Smooth muscle cell of the brain vasculature (primary cell): ENCODE data around the gene ACSBG1.

ENCODE experiments used
- DNase-seq: peaks from one replicate; pipeline ENCODE4 v3.0.0-alpha.2; 2012; ENCODE audit warnings: low read depth, low spot score

ACSBG1 gene, protein sequence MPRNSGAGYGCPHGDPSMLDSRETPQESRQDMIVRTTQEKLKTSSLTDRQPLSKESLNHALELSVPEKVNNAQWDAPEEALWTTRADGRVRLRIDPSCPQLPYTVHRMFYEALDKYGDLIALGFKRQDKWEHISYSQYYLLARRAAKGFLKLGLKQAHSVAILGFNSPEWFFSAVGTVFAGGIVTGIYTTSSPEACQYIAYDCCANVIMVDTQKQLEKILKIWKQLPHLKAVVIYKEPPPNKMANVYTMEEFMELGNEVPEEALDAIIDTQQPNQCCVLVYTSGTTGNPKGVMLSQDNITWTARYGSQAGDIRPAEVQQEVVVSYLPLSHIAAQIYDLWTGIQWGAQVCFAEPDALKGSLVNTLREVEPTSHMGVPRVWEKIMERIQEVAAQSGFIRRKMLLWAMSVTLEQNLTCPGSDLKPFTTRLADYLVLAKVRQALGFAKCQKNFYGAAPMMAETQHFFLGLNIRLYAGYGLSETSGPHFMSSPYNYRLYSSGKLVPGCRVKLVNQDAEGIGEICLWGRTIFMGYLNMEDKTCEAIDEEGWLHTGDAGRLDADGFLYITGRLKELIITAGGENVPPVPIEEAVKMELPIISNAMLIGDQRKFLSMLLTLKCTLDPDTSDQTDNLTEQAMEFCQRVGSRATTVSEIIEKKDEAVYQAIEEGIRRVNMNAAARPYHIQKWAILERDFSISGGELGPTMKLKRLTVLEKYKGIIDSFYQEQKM

DNA sequence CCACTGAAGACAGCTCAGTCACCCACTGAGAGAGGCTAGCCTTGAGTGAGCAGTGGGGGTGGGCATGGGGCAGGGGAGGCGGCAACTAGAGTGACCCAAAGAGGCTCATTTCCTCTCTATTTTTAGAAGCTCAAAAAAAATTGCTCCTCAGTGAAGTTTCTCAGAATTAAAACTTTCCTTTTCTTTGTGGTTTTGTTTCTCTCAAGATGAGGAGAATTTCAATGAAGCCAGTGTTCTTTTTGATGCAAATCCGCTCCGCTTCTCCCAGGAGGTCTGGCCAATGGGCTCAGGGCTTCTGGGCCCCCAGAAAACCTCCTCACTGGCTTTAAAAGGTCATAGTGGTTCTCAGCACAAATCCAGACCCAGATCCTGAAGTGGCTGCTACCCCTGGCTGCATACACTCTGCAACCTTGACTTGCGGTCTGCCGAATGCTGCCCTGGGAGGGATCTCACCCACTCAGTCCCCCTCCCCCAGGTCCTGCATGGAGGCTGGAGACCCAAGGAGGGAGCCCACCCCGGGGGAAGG, at the start of gene ACSBG1:
Gene ACSBG1 (minus strand): TSS at position 51 of the 526 bp plus-strand sequence. CDS start 64 bp downstream, outside the sequence.
- DNase-seq, result no peak

DNA sequence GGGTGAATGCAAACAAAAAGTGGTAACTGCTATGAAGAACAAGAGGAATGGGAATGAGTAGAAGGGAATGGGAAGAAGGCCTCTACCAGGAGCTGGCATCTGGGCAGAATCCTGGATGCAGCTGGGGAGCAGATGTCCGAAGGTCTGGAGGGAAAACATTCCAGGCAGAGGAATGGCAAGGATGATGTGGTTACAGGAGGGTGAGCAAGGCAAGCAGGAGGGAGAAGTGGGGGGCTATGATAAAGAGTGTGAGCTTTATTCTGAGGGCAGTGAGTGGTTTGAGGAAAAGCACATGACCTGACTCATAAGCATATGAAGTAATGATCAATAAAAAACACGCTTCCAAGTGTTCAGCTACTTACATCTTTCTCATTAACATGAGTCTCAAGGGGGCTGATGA, 48.0 kb upstream of the ACSBG1 start:
- no peak for DNase-seq

DNA sequence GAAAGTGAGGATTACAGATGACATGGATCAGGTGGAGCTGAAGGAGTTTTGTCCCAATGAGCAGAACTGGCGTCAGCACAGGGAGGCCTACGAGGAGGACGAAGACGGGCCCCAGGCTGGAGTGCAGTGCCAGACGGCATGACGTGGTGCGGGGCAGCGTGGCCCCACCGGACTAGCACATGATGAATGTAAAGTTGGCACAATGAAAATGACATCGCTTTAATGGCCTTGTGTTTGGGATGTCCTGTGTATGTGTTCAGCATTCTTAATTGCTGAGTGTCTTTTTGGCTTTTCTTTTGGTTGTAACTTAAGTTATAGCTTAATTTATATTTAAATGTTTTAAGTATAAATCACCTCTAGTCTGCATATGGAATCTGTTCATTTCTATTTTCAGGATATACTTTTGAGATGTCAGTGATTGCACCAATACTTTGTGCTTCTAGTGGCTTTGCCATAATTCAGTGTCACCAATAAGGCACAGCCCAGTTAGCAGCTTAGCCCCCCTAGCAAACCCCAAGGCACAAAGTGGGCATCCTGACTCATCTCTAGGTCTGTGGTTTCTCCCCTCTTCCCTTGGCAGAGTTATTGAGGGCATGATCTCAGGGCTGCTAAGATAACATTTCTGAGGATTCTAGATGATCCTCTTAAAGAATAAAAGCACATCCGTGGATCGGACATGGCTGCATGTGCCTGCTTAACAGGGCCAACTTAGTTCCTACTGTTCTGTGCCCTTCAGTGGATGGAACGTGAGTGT, 46.1 kb upstream of the ACSBG1 start:
- no peak for DNase-seq

DNA sequence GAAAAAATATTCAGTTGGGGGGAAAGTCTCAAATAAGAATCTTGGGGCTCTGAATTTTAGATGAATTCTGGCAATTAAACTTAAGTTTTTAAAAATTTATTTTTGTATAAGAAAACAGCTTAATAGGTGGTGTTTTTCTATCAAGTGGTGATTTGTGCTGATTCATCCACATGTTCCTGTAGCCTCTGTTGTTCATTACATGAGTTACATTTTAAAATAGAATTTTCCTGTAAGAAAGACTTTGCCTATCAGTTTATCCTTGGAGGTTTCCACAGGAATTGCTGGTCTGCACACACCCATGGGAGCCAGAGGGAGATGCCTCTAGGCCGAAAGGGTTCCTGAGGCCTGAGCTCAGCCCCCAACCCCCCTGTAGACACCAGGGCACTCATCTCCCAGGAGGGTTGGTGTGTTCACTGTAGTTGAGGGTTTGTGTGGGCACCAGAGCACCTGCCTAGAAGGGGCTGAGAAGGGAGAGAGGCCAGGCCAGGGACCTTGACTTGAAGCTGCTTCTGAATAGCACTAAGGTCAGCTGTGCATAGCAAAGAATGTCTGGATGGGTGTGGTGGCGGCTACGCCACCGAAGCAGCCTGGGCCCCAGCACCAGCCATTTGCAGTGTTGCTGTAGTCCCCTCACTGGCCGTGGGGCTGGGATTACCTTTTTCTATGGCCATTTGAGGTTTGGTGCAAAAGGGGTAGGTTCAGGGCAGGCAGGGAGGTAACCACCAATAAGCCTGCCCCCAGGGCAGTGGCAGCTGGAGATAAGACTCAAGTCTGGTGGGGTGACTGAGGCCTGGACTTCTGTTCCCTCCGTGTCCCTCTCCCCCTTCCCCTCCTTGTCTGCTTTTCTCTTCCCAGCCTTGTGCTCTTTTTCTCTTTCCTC, 41.9 kb upstream of the ACSBG1 start:
- DNase-seq, result no peak

DNA sequence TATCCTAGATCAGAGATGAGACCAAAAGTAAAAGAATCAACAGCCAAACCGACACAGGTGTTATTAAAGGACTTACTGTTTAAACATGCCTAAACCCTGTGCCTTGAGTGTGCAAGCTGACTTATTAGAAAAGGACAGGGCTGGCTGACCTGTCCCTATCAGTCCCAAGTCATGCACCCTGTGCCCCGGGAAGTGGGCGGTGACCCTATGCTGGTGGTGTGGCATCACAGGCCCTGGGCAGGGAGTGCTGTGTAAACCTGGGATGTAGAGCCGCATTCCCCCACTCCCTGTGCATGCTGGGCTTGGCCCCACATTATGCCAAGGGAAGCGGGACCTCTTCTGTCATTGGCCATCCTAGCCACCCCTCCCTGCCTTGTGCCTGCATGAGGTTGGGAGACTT, 40.6 kb upstream of the ACSBG1 start:
- DNase-seq, result no peak

DNA sequence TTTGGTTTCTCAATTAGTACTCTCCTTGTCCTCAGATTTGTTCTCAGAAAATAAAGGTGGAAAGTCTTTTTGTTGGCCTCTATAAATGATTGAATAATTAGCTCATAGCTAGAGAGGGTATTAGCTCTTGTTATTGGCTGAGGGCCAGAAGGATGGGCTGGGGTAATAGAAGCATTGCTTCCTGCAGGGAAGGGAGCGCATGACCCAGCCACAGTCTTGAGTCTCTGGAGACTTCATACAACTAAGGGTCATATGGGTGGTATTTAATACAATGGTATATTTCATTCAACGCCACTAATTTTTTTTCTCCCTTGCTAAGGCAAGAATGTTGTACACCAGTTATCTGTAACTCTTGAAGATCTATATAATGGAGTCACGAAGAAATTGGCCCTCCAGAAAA, 38.4 kb upstream of the ACSBG1 start:
- DNase-seq, result no peak

DNA sequence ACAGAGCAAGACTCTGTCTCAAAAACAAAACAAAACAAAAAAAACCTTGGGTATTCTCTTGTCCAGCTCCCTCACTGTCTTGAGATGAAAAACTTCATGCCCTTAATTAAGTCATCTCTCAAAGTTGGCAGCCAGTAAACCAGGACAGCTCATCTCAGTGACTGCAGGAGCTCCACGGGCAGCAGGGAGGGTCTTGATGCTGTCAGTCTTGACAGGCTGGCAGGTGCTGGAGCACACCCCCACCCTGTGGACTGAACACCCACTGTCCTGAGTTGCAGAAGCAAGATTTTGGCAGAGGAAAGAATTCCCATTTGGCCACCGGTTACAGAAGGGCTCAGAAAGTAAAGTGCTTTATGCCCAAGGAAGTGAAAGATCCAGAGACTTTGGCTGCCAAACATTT, 38.0 kb upstream of the ACSBG1 start:
- no peak for DNase-seq

DNA sequence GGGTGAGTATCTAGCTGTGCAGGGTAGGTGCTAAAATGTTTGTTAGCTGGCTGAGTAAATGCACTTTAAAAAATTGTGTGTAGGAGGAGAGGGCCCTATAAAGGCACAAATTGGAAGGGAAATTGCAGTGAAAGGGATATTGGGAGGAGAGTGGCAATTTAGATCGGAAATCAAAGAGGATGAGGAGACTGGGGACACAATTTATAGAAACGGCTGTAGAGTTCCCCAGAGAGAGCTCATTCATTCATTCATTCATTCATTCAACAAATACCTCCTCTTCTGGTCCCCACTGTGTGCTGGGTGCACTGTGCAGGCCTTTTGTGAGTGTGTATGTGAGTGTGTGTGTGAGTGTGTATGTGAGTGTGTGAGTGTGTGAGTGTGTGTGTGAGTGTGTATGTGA, 32.4 kb upstream of the ACSBG1 start:
- DNase-seq, result no peak

DNA sequence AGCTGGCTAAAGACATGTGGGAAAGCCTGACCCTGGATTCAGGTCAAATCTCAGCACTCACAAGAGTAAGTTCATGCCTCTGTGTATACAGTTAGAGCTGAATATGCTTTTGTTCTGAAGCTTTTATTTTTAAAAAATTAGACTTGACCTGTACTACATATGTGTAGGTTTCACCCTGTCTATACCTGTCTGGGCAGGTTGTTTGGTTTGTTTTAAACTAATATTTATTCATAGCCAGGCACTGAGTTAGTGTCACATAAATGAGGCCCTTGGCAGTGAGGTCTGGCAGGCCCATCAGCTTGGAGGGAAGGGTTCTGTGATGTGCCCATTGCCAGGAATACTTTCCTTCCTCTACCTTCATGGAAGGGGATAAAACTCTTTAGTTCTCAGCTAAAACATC, 31.9 kb upstream of the ACSBG1 start:
- no peak for DNase-seq

DNA sequence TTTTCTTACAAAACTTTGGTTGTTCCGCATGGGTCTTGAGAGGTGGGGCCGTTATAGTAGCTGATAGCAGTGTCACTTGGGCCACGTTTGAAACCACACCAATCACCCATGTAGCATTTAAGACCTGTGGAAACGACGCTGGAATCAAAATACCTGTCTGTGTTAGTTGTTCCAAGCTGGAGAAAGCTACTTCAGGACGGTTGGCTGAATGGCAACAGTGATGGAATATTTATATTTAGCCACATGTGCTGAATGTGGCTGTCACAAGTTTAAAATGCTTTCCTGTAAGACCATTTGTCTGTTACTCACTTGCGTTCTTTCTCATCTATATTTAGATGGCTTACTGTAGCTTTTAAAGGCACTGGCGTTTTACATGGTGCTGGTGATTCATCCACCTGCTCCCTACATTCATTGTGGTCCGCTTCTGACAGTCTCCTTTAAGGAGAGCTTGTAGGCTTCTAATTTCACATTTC, 31.4 kb upstream of the ACSBG1 start:
- DNase-seq, result no peak

DNA sequence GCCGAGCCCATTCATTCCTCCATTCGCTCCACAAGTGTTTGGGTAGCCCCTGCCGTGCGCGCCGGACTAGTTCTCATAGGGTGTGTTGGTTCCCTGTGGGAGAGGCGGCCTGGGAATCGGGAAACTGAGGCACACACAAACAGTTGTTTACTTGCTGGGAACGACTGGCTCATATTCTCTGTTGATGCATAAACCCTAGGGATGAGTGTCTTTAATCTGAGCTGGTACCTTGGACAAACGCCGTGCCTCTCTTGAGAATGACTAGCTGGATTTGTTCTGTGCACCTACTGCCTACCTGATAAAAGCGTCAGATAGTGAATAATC, 30.7 kb upstream of the ACSBG1 start:
- DNase-seq, result no peak

DNA sequence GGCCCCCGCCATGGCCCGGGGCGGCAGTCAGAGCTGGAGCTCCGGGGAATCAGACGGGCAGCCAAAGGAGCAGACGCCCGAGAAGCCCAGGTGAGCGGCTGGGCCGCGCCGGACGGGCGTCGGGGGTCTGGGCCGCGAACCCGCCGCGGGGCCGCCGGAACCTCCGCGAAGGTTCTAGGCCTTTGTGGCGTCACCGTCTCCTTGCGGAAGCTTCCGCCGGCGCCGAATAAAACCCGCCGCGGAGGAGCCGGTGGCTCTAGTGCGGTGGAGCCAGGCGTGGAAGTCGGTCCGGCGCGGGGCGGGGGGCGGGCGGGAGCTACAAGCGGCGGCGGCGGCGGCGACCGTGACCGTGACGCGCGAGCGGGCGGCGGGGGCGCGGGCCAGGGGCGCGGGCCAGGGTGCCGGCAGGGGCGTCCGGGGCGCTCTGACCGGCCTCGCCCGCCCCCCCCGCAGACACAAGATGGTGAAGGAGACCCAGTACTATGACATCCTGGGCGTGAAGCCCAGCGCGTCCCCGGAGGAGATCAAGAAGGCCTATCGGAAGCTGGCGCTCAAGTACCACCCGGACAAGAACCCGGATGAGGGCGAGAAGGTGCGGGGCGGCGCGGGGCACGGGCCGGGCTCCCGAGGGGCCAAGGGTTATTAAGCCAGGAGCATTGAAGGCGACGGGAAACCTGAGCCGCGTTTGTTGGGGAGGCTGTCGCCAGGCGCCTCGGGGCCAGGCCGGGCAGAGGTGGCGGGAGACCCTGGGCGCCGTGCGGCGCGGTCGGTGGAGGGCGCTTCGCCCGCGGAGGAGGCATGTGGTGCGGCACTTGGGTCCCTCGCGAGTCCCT, 30.2 kb upstream of the ACSBG1 start, which contains the start of gene DNAJA4:
Gene DNAJA4 (plus strand): TSS at position 259 of the 833 bp plus-strand sequence. CDS start 202 bp downstream, at position 461.
- no peak for DNase-seq

DNA sequence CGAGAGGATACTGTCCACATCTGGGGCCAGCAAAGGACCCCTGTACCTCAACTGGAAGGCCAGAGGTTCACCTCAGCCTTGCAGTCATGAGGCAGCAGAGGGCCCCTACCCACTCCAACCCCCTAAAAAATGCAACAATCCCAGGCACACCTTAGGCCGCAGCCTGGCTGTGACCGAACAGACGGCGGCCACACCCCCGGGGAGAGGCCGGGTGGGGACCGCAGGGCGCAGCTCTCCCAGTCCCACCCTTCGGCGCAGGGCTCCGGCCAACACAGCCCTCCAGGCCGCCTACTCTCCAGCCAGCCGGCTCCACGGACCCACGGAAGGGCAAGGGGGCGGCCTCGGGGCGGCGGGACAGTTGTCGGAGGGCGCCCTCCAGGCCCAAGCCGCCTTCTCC, 29.5 kb upstream of the ACSBG1 start:
- no peak for DNase-seq

DNA sequence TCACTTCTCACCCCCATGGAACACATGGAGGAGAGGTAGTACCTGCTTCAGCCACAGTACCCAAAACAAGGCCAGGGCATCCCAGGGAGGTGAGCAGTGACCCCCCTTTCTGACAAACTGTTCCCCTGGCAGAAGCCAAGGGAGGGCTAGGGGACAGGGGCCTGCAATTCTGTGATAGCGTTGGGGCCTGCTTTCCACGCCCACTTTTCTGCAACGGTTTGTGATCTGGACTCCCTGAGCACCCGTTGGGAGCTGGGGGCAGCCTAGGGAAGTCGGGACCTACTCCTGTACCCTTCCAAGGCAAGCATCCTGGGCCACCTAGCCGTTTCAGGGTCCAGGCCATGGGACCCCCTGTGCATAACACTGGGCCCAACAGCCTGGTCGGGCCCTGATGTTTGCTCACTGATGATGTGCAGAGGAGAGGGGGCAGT, 29.0 kb upstream of the ACSBG1 start:
- DNase-seq, result no peak

DNA sequence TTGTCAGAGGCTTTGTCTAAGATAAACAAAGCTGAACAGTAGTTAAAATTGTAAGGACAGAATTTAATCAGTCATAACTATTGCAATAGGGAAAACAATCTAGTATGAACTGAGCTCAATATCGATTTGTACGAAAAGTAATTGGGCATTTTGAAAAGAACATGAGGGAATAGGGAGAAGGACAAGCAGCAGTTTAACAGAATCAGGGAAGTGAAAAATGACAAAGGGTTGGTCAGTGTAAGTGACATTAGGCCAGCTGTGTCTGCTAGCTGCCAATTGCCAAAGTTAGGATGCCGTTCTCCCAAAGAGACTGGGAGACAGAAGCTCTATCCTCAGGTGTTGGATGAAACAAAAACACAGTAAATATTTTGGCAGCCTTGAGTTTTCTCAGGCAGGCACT, 26.7 kb upstream of the ACSBG1 start:
- no peak for DNase-seq

DNA sequence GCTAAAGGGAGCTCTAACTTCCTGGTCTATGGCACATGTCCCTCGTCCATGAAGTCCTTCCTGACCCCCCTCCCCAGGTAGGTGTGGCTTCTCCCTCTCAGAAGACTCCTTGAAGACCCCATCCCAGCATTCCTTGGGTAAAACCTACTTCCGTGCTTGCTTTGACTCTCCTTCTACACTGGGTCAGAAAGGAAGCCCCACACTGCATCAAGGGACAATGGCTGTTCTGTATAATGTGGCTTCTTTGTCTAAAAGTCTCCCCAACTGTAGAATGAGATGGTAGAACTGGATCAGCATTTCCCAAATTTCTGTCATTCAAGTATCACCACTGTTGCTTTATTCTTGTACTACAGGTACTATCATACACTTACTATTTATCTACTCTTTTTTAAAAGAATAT, 26.1 kb upstream of the ACSBG1 start:
- no peak for DNase-seq

DNA sequence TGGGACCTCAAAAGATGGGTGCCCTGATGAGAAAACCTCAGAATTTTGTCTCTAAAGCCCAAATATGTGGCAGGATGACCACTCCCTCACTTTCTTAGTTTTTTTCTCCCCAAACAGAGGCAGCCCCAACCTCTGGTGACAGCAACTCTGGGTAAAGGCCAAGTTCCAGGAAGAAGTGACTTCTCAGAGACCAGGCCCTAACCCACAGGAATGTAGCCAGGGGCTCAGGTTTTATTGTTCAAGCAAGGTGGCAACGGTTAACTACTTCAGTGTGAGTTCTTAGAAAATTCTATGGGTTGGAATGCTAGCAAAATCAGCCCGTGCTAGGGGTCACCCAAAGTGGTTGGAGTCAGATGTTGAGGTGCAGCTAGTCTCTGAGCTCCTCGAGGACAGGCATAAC, 24.9 kb upstream of the ACSBG1 start:
- DNase-seq, result no peak

DNA sequence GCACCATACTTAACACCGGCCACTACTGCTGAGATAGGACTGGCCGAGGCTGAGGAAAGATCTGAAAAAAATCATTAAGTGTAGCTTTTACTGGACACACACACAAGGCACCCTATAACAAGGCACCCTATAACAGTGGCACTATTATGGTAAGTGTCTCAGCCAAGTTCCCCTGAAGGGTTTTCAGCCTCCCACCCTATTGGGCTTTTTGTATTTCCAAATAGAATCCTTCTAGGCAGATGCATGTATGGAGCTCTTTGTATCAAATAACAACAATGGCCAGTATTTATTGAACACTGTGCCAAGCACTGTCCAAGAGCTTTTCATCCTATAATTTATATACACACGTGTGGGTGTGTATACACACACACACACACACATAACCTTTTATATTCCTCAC, 23.3 kb upstream of the ACSBG1 start:
- no peak for DNase-seq

DNA sequence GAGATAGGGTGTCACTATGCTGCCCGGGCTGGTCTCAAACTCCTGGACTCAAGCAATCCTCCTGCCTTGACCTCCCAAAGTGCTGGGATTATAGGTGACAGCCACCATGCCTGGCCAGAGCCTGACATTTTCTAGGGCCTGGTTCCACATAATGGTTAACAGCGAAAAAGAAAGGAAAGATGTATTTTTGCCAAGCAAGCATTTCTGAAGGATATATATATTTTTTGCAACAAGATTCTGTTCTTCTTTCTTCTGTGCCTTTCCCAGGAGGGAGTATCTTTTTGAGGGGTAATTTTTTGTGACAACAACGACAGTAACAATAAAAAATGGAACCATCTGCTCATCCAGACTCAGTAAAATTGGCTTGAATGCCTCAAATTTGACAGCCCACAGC, 21.7 kb upstream of the ACSBG1 start:
- no peak for DNase-seq

DNA sequence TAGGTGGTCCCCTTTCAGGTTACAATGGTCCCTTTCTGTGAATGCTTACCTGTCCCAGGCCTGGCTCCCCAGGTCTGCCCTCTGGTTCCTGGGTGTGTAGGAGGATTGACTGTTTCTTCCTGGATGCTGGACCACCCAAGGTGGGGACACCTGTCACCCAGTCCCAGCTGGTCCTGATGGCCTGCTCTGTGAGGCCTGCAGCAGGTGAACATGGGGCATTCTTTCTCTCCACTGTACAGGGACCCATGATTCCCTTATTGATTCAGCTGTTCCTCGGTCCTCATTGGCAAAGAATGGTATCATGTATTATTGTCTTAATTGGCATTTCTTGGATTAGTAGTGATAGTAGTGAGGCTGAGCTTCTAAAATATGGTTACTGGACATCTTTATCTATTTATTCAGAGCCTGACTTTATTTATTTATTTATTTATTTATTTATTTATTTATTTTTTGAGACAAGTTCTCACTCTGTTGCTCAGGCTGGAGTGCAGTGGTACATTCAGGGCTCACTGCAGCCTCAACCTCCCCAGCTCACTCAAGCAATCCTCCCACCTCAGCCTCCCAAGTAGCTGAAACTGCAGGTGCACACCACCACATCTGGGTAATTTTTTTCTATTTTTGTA, 21.2 kb upstream of the ACSBG1 start:
- no peak for DNase-seq
